Measurements from ENCODE around the gene FRMPD2. TPM values are rescaled to one million over a fixed set of nuclear protein-coding genes. Genes with fewer than 3 reads are reported as not detected.

The FRMPD2 gene
- total and polyA plus RNA-seq, 2 experiments from 2014 or later = 0.10 to 0.30 TPM

DNA sequence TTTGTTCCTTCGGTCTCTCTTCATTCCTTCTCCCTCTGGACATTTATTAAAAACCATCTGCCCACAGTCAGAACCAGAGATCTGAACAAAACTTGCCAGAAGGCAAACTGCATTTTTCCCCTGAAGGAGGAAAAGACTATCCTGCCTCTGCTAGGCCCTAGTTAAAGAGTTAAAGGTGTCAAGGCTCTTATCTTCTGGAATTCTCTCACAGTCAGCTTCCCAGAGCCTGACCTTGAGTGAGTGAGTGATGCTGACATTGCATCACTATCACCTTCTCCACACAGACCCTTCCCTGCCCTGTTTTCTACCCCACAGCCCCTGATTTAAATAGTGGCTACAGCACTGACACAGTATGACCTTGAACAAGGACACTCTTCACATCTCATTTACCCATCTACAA, 16.4 kb downstream of the FRMPD2 start:
- H3K27me3 ChIP-seq = no peaks in the 10 kb centered on the region
- 64% methylated on average over 1 of the region's 1 CpG for WGBS (ENCODE audit: low lambda C conversion rate, missing lambda C conversion rate)
- TF ChIP-seq EZH2phosphoT487 (IDR thresholded peaks at IDR 0.05; ENCODE audit: low read depth, severe bottlenecking, unreplicated experiment) (no peak), EZH2 (IDR thresholded peaks at IDR 0.05; ENCODE audit: borderline replicate concordance) (no peak), CTCF (IDR thresholded peaks at IDR 0.05; ENCODE audit: poor library complexity) (no peak)

GRCh38 chr10:48257407-48257961, 17.0 kb downstream of the FRMPD2 start:
- Histone ChIP-seq H2AFZ (no peak overlapping the region), H3K27me3 (no peaks in the 10 kb centered on the region), H3K79me2 (no peaks in the 10 kb centered on the region), H3K36me3 (replicated peaks; ENCODE audit: insufficient read depth, low read depth) (no peaks in the 10 kb centered on the region), H3K4me2 (no peak overlapping the region), H4K20me1 (ENCODE audit: insufficient read depth, poor library complexity, severe bottlenecking) (no peaks in the 10 kb centered on the region), H3K4me1 (ENCODE audit: insufficient read depth) (peaks cover 3% of the 10 kb centered on the region), H3K4me3 (no peak overlapping the region), H3K27ac (peak overlapping the region; percentile 12), H3K9me3 (ENCODE audit: low read depth) (no peaks in the 10 kb centered on the region), H3K9me2 (replicated peaks; ENCODE audit: insufficient read depth) (no peaks in the 10 kb centered on the region)
- 80% methylated on average over 3 of the region's 3 CpGs for WGBS (ENCODE audit: low lambda C conversion rate, missing lambda C conversion rate)
- DNase-seq (ENCODE audit: low spot score) = no peak
- no peak for TF ChIP-seq CTCF (IDR thresholded peaks at IDR 0.05; ENCODE audit: poor library complexity)

More for the DNA sequence above, 16.4 kb downstream of the FRMPD2 start:
- Histone ChIP-seq H3K4me1 (ENCODE audit: insufficient read depth) (no peaks in the 10 kb centered on the region), H3K79me2 (no peaks in the 10 kb centered on the region), H3K9me3 (ENCODE audit: low read depth) (no peaks in the 10 kb centered on the region), H3K36me3 (replicated peaks; ENCODE audit: insufficient read depth, low read depth) (no peaks in the 10 kb centered on the region), H3K4me2 (no peak overlapping the region), H3K4me3 (no peak overlapping the region), H3K9me2 (replicated peaks; ENCODE audit: insufficient read depth) (no peaks in the 10 kb centered on the region), H3K27ac (peak overlapping the region; percentile 12), H4K20me1 (ENCODE audit: insufficient read depth, poor library complexity, severe bottlenecking) (no peaks in the 10 kb centered on the region), H2AFZ (no peak overlapping the region)
- DNase-seq (ENCODE audit: low spot score) = no peak

GRCh38 chr10:48255722-48256121, 18.8 kb downstream of the FRMPD2 start:
- peaks cover 16% of the 10 kb centered on the region for H3K4me1 ChIP-seq (ENCODE audit: insufficient read depth)
- WGBS (ENCODE audit: low lambda C conversion rate, missing lambda C conversion rate) = 84% methylated on average over 6 of the region's 6 CpGs
- no peak overlapping the region for H3K4me2 ChIP-seq
- H3K27me3 ChIP-seq = no peaks in the 10 kb centered on the region
- TF ChIP-seq EZH2phosphoT487 (IDR thresholded peaks at IDR 0.05; ENCODE audit: low read depth, severe bottlenecking, unreplicated experiment) (no peak), EZH2 (IDR thresholded peaks at IDR 0.05; ENCODE audit: borderline replicate concordance) (no peak), CTCF (IDR thresholded peaks at IDR 0.05; ENCODE audit: poor library complexity) (no peak)
- H3K27ac ChIP-seq = no peak overlapping the region
- H4K20me1 ChIP-seq (ENCODE audit: insufficient read depth, poor library complexity, severe bottlenecking) = no peaks in the 10 kb centered on the region
- no peak overlapping the region for H3K4me3 ChIP-seq
- H2AFZ ChIP-seq = no peak overlapping the region
- no peaks in the 10 kb centered on the region for H3K9me2 ChIP-seq (replicated peaks; ENCODE audit: insufficient read depth)
- DNase-seq (ENCODE audit: low spot score) = no peak
- no peaks in the 10 kb centered on the region for H3K79me2 ChIP-seq
- H3K9me3 ChIP-seq (ENCODE audit: low read depth) = no peaks in the 10 kb centered on the region
- no peaks in the 10 kb centered on the region for H3K36me3 ChIP-seq (replicated peaks; ENCODE audit: insufficient read depth, low read depth)

All from hepatocyte (in vitro differentiated cells).